Stimulated activated CD4-positive, alpha-beta T cell treated with anti-CD3 and anti-CD28 coated beads, TNF-alpha, amount 100 ng/mL, for 1 hour (primary cell): ENCODE measurements around the gene RLN3.
A peak's percentile ranks its signal among the peaks of the same experiment; 100 is the strongest.

Experiments used
- DNase-seq, 3 donors: peaks; one replicate each; pipeline ENCODE4 v3.0.0-alpha.2; 2020; ENCODE audit warnings: low read depth in 3 of 3, low spot score in 1 of 3

Gene RLN3

DNA sequence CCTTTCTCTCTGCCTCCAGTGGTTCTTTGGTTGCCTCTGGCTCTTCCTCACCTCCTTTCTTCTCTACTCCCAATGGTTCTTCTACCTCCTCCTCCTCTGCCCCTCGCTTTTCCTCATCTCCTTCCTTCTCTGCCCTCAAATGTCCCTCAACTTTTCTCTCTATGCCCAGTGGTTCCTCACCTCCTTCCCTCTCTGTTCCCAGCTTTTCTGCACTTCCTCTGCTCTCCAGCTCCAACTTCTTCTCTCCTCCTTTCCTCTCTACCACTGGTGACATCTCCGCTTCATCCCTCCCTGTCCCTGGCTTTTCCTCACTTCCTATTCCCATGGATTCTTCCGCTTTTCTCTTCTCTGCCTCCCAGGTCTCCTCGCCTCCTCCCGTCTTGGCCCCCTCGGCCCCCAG, 26.2 kb downstream of the RLN3 start:
- DNase-seq: no peak

GRCh38 chr19:14054721-14055120, 26.8 kb downstream of the RLN3 start:
- DNase-seq: no peak

DNA sequence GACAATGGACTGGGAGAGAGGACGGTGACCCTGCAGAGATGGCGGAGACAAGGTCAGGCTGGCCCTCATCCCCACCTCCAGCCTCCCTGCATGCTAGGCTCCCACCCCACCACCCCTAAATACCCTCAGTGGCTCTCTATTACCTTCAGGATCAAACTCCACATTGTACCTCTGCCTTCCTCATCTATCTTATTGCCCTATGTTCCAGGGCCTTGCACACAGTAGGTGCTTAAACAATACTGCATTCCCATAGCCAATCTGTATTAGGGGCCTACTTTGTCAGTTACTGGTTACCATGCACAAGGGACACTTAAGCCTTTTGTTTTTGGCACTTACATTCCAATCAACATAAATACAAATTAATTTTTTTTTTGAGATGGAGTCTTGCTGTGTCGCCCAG, 27.4 kb downstream of the RLN3 start:
- no peak for DNase-seq

GRCh38 chr19:14056069-14056666, 28.2 kb downstream of the RLN3 start:
- no peak for DNase-seq

GRCh38 chr19:14056741-14057356, 28.9 kb downstream of the RLN3 start:
- DNase-seq: no peak

DNA sequence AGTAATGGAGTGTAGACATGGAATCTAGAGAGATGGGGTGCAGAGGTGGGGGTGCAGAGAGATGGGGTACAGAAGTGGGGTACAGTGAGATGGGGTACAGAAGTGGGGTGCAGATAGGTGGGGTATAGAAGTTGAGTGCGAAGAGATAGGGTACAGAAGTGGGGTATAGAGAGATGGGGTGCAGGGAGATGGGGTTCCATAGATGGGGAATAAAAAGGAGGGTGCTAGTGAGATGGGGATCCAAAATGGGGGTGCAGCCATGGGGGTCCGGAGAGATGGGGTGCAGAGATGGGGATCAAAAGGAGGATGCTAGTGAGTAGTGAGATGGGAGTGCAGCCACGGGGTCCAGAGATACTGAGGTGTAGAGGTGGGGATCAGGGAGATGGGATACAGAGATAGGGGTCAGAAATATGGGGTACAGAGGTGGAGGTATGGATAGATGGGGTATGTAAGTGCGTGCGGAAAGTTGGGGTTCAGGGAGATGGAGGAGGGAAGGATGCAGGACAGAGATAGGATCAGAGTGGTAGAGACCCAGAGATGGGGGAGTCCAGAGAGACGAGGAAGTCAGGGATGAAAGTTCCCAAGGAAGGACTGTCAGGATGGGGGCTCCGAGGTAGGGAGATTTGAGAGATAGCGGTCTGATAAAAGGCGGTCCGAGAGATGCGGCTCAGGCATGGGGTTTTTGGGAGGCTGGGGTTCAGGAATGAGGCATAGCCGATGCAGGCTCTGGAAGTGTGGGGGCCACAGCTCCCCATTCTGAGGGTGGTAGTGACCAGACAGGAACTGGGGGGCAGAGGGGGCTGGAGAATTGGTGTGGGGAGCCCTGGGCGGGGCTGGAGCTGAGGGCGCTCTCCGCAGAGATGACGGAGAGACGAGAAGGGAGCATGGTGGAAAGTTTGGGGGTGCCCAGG, 30.5 kb downstream of the RLN3 start:
- DNase-seq: no peak

GRCh38 chr19:14059093-14059480, 31.1 kb downstream of the RLN3 start:
- DNase-seq: peak in 1 of 3 donors; percentile 38

DNA sequence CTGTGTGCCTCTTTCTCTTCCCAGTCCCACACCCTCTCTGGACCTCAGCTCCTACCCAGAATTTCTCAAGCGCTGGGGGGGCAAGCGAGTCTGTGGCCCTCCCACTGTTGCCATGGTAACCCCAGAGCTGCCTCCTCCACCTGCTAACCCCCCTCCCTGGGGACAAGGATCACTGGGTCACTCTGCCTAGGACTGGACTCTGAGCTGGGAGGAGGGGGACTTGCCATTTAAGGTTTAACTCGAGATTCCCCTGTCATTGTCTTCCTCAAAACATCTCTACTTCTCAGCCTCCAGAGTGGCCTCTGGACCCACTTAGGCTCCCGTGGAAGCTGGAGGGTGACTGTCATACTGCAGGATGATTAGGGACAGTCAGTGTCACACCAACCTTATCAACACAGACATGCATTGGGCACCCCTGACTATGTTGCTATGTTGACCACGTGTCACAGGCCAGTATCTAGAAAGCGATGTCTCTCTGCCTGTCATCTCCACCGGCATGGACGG, 31.8 kb downstream of the RLN3 start:
- DNase-seq: no peak

DNA sequence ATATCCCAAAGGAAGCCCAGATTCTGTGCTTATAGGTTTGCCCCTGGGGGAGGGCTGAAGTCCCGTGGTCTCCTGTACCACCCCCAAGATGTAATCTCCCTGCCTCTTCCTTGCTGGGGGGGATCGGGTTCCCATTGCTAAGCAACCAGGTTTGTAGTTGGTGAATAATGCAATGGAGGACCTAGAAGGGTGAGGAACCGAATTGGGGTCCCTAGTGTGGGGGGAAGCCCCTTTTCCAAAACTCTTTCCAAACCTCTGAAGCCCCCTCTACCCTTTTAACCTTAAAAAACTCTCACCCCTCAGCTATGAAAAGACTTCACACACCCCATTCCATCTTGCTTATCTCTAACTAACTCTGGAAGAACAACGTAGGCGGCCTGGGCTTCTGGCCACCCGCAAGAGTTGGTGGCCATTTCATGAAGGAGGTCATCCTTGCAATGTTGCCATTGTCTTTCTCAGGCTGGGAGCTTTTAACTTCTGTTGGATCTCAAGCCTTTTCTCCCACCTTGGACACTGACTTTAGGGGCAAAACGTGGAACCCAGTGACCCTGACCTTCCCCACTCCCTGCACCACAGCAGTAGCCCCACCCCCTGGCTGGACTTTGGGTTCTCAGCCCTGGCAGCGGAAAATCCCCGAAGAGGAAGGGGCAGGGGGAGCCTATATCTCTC, 33.3 kb downstream of the RLN3 start:
- DNase-seq: no peak

DNA sequence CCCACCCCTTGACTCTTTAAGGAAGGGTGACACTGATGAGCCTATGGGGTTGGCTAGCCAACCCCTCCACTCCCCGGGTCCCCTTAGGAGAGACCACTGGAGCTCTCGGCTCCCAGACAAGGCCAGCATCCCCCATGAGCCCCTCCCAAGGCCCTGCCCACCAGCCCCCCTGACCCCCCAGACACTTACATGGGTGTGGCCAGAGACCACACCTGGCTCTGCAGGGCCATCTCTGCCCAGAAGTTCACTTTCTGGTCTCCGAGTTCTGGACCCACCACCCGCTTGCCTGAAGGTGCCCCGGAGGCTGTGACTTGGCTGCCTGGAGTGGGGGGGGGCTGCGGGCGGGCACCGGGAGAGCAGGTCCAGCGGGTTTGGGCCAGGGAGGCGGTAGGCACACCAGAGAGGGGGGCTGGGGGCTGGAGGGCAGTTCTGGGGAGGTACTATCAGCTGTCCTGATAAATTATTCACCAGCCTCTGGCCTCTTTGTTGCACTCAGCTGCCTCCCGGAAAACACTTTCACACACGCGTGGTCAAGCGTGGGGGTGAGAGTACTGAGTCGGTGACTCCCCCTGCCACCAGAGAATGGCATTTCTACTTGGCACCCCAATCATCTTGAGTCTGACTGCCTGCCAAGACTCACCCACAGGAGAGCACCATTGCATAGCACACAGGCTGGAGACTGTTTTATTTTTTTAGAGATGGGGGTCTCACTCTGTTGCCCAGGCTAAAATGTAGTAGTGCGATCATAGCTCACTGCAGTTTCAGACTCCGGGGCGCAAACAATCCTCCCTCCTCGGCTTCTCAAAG, 34.0 kb downstream of the RLN3 start, which contains the start of gene PALM3:
Gene PALM3, minus strand, starts transcription at position 326 of the 807 bp plus-strand sequence. Its CDS starts 96 bp downstream, at position 230.
- no peak for DNase-seq

DNA sequence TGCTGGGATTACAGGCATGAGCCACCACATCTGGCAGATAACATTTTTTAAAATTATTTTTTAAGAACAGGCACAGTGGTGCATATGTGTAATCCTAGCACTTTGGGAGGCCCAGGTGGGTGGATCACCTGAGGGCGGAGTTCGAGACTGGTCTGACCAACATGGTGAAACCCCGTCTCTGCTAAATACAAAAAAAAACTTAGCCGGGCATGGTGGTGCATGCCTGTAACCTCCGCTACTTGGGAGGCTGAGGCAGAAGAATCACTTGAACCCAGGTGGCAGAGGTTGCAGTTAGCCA, 34.6 kb downstream of the RLN3 start:
- no peak for DNase-seq

- DNase-seq: no peak
Observed at GRCh38 chr19:14063105-14063504, 35.2 kb downstream of the RLN3 start.

- DNase-seq: no peak
Observed at GRCh38 chr19:14066134-14066533, 38.2 kb downstream of the RLN3 start.

GRCh38 chr19:14070268-14071050, 42.5 kb downstream of the RLN3 start:
- DNase-seq: no peak

DNA sequence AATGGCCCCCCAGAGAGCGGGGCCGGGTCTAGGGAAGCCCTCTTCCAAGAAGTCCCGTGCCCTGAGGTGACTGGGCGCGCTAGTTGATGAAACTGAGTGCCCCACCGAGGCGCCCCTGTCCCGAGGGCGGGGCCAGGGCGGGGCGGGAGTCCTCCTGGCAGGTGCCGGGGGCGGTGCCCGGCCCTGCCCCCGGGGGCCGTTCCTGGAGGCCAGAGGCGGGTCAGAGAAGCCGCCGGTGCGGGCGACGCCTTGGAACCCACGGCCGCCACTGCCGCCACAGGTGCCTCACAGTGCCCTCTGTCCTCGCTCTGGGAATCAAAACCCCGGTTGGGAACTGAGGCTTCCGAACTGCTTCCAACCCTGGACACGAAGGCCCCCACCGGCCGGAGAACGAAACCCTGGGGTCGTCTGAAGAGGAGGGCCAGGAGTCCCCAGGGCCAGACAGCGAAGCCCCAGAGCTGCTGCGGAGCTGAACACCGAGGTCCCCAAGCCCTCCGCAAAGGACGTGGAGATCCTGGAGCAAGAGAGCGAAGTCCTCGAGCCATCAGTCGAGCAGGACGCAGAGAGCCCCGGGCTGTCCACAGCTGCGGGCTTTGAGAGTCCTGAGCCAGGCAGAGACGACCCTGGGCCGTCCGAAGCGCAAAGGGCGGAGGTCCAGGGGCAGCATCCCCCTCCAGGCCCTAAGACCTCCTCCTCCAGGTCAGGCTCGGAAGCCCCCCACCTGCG, 44.8 kb downstream of the RLN3 start, which contains the start of gene MISP3:
Gene MISP3, plus strand, starts transcription at position 252 of the 726 bp plus-strand sequence. CDS start 524 bp downstream, outside the sequence.
- no peak for DNase-seq

DNA sequence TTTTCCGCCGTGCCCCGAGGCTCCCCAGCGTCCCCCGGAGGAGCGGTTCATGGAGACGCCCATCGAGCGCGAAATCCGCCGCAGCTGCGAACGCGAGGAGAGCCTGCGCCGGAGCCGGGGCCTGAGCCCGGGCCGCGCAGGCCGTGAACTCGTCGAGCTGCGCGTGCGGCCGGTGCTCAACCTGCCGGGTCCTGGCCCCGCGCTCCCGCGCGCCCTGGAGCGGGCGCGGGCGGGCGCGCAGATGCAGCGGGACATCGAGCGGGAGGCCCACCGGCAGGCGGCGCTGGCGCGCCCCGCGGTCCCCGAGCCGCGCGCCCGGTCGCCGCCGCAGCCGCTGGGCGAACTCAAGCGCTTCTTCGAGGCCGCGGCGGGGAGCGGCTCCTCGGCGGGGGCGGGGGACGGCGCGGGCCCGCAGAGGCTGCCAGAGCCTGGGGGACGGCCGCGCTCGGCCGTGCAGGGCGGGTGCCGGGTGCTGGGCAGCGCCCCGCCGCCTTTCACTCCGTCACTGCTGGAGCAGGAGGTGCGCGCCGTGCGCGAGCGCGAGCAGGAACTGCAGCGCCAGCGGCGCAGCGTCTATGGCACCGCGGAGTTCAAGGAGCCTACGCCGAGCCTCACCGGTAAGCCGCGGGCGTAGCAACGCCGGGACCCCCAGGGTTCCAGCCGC, 45.4 kb downstream of the RLN3 start:
- DNase-seq: peak; percentile 38 to 67 (median 48)

- DNase-seq: no peak
Observed at GRCh38 chr19:14073925-14074838, 46.2 kb downstream of the RLN3 start.
